ENCODE data around the gene RAB1B.

- TF ChIP-seq EZH2phosphoT487 (IDR thresholded peaks at IDR 0.05; ENCODE audit: insufficient read depth, low read depth) (no peak), EZH2 (IDR thresholded peaks at IDR 0.05; ENCODE audit: insufficient read depth, poor library complexity, severe bottlenecking) (no peak)
These were observed 29.5 kb upstream of the RAB1B start for GRCh38 chr11:66238786-66239413.

Measured in GM23248 (cell line).